Neutrophil (primary cell): ENCODE results near the gene SULT1E1.

Experiments
- H3K27ac ChIP-seq: fragments of 200-600 bp; sonication (generic); 2 replicates; pipeline ENCODE4 v1.5.1; 2016; ENCODE audit warnings: mild to moderate bottlenecking, moderate library complexity
- H3K27me3 ChIP-seq: fragments of 200-600 bp; sonication (generic); 2 replicates; pipeline ENCODE4 v1.6.0; 2016; ENCODE audit warnings: mild to moderate bottlenecking
- H3K36me3 ChIP-seq: fragments of 200-600 bp; sonication (generic); 2 replicates; pipeline ENCODE4 v1.5.1; 2017
- H3K4me1 ChIP-seq, 2 experiments: fragments of 200-600 bp in 1 of 2; sonication (generic) in 1 of 2; 1 replicate in 1 of 2; 2 replicates in 1 of 2; pipeline versions ENCODE4 v1.5.1 to v1.6.1; 2013 to 2016; ENCODE audit warnings: low read depth in 1 of 2, low read length in 1 of 2, mild to moderate bottlenecking in 1 of 2, moderate library complexity in 1 of 2; ENCODE audit not compliant: control insufficient read depth in 1 of 2, insufficient read depth in 1 of 2
- H3K4me3 ChIP-seq, 2 experiments: fragments of 200-600 bp in 1 of 2; sonication (generic) in 1 of 2; 1 replicate in 1 of 2; 2 replicates in 1 of 2; pipeline ENCODE4 v1.5.1; 2013 to 2016; ENCODE audit warnings: low read depth in 1 of 2, low read length in 1 of 2, mild to moderate bottlenecking in 1 of 2, moderate library complexity in 1 of 2
- H3K9me3 ChIP-seq: fragments of 200-600 bp; sonication (generic); 2 replicates; pipeline ENCODE4 v1.5.1; 2016
- TF ChIP-seq, protein P1 (sequence below): fragments of 200-600 bp; sonication (generic); IDR thresholded peaks from 2 replicates; pipeline ENCODE4 v1.5.1; 2016; ENCODE audit warnings: antibody characterized with exemption

Gene SULT1E1

DNA sequence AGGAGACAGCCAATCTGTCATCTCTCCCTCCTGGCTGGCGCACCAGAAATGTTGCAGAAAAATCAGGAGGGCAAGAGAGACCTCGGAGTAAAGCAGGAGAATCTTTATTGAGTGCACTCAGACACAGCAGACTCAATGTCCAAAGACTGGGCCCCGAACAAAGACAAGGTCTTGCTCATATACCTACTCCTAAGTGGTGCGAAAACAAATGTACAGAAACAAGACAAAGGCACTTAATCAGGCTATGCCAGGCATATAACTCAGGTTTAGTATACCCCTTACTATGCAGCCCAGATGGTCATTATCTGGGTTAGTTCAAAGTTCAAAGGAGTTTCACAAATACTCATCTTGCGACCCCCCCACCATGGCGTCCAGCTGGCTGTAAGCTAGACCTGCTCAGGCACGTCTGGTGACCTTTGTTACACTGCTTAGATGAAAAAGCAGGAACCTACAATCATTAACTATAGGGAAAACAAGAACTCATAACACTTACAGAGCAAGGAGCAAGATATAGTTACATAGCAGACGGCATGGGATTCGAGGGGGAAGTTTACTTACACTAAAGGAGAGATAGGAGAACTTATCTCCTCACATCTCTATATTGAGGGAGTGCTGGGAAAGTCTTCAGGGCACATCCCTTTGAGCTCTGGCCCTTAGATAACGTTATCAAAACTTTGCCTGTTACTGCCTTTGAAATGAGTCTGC, 27.5 kb downstream of the SULT1E1 start:
- H3K36me3 ChIP-seq: no peaks in the 10 kb centered on the region
- no peaks in the 10 kb centered on the region for H3K9me3 ChIP-seq
- peak overlapping the region; percentile 64 to 73 for H3K4me3 ChIP-seq
- H3K4me1 ChIP-seq: peaks cover 31 to 38% of the 10 kb centered on the region in 2 experiments
- peak overlapping the region; percentile 98 for H3K27ac ChIP-seq
- TF ChIP-seq, protein P1, sequence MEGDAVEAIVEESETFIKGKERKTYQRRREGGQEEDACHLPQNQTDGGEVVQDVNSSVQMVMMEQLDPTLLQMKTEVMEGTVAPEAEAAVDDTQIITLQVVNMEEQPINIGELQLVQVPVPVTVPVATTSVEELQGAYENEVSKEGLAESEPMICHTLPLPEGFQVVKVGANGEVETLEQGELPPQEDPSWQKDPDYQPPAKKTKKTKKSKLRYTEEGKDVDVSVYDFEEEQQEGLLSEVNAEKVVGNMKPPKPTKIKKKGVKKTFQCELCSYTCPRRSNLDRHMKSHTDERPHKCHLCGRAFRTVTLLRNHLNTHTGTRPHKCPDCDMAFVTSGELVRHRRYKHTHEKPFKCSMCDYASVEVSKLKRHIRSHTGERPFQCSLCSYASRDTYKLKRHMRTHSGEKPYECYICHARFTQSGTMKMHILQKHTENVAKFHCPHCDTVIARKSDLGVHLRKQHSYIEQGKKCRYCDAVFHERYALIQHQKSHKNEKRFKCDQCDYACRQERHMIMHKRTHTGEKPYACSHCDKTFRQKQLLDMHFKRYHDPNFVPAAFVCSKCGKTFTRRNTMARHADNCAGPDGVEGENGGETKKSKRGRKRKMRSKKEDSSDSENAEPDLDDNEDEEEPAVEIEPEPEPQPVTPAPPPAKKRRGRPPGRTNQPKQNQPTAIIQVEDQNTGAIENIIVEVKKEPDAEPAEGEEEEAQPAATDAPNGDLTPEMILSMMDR: no peak
- no peaks in the 10 kb centered on the region for H3K27me3 ChIP-seq

DNA sequence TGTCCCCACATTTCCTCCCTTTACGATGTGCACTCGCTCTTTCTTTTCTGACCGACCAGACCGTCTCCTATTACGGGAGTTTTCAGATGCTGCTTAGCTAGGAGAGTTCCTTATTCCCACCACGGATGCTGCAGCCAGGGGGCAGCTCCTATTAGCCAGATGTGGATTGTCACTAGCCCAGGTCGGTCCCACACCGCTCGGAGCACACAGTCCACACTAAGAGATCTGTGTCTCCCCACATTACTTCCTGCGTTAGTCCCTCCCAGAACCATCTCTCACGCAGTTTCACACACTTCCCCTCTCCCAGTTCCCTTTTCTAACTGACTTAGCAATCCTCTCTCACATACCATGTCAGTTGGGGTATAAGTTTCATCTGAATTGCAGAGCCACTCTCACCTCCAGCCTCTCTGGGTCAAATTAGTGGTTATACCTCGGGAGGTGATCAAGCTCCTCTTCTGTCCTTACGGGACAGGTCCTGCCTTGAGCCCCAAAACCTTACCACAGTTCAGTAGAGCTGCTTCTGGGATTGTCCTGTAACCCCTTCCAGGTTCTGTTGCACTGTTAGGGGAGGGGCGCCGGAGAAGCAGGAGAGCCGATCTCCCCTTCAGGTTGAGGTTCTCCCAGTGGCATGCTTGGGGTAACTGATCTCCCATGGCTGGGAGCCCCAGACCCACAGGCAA, 28.2 kb downstream of the SULT1E1 start:
- Histone ChIP-seq H3K4me3 (peak overlapping the region; percentile 64 to 73), H3K36me3 (no peaks in the 10 kb centered on the region), H3K27me3 (no peaks in the 10 kb centered on the region), H3K27ac (peak overlapping the region; percentile 98), H3K9me3 (no peaks in the 10 kb centered on the region), H3K4me1 (peaks cover 31 to 38% of the 10 kb centered on the region in 2 experiments)
- TF ChIP-seq, protein P1: no peak

DNA sequence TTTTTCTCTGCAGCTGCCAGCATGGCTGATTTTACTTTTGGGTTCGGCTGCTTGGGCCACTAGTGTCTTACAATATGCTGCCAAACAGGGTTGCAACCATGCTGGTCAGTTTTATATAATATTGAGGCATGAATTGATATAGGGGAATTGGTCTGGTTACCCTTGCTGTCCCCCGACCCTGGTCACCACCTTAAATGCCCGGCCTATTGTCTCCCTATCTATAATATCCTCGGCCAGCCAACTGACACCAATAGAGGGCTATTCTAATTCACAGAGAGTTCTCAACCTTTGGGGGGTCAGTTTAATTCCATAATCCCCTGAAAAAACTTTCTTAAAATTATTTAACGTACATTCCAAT, 28.7 kb downstream of the SULT1E1 start:
- H3K9me3 ChIP-seq: no peaks in the 10 kb centered on the region
- peak overlapping the region; percentile 64 to 73 for H3K4me3 ChIP-seq
- H3K27me3 ChIP-seq: no peaks in the 10 kb centered on the region
- no peaks in the 10 kb centered on the region for H3K36me3 ChIP-seq
- TF ChIP-seq, protein P1: no peak
- H3K4me1 ChIP-seq: peaks cover 31 to 38% of the 10 kb centered on the region in 2 experiments
- peak overlapping the region; percentile 98 for H3K27ac ChIP-seq

DNA sequence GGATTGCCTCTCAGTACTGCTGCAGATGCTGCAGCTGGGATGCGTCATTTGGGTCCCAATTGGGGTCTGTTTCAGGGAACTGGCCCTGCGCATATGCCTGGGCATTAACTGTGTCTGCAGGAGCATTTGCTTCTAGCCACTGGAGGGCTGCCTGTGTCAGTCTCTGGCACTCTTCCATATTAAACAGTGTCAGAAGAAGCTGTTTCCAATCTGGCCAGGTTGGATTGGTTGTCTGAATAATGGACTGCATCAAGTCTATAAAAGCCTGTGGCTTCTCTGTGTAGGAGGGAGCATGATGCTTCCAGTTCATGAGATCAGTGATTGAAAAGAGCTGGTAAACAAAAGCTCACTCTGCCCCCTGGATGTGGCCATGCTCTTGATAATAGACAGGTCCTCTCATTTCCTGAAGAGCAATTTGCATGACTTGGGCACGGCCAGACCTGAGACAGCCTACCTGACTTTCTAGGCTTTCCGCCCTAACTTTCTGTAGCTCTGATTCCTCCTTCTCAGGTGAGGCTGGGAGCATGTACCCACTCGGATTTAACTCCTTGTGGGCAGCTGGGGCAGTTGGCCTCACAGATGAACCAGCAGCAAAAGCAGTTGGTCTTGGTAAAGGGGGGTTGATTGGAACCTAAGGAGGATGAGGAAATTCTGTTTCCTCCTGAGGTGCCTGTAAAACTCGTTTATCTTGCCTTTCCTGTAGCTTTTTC, 29.2 kb downstream of the SULT1E1 start:
- peaks cover 31 to 42% of the 10 kb centered on the region in 2 experiments for H3K4me1 ChIP-seq
- peak overlapping the region; percentile 98 for H3K27ac ChIP-seq
- TF ChIP-seq, protein P1: no peak
- no peaks in the 10 kb centered on the region for H3K27me3 ChIP-seq
- H3K36me3 ChIP-seq: no peaks in the 10 kb centered on the region
- H3K9me3 ChIP-seq: no peaks in the 10 kb centered on the region
- H3K4me3 ChIP-seq: peak overlapping the region; percentile 64 to 73

DNA sequence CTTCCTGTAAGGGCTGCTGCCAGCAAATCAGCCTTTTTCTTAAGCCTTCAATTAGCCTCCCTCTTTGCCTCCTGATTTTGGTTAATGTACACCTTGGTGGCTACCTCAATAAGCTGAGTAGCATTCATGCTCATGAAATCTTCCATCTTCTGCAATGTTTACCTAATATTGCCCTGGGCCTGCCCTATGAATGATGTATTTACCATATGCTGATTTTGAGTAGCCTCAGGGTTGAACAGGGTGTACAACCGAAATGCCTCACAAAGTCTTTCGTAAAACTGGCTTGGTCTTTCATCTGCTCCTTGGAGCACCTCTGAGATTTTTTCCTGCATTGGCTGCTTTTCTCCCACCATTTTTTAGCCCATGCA, 29.8 kb downstream of the SULT1E1 start:
- Histone ChIP-seq H3K36me3 (no peaks in the 10 kb centered on the region), H3K4me3 (no peak overlapping the region), H3K27ac (peak overlapping the region; percentile 98), H3K9me3 (no peaks in the 10 kb centered on the region), H3K27me3 (no peaks in the 10 kb centered on the region), H3K4me1 (peaks cover 31 to 47% of the 10 kb centered on the region in 2 experiments)
- TF ChIP-seq, protein P1: no peak
